ENCODE data around the gene KRTAP9-1.

KRTAP9-1 gene

DNA sequence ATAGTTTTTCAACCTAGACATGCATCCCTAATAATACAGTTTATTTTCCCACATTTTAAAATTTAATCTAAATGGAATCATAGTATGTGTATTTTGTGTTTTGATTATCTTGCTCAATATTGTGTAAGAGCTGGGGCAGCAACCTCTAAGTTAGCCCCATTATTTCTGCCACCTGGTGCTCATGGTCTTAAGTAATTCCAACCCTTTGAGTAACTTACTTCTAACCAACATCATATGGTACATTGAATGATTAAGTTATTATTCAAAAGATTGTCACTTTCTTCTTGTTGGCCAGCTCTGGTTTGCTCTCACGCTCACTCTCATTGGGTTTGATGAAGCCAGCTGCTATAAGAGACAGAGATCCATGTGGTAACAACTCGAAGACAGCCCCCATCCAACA lies 17.8 kb upstream of the KRTAP9-1 start:
- no CpG with 5 or more reads among the region's 2 CpGs for WGBS (ENCODE audit: extremely low coverage, insufficient coverage, insufficient read length)
- no peaks in the 10 kb centered on the region for H3K9me3 ChIP-seq (ENCODE audit: insufficient read depth, low read depth, low read length)

DNA sequence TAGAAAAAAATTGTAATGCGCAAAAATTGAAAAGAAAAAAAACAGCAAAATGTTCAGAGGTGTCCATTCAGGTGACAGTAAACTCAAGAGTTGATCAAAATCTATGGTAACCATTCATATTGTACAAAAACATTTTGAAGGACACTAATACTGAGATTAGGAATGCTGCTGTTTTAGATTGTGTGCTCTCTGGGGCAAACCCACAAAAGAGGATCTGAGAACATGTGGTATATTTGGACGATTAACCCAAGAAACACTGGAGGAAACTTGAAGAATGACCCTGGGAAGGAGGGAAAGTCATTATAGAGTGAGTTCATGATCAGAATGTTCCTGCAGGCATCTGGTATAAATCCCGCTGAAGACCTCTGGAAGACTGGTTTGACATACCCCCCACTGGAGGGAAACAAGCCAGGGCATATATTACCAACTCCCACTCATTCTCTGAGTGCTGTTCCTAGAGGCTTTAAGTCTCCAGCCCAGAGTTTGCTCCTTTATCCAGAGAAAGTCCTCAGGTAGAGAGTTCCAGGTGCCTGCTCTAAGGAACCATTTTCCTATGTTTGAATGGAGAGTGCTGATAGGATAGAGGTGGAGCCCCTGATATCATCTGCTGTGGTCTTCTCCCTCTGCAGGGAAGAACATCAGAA lies 12.8 kb upstream of the KRTAP9-1 start:
- H3K23ac ChIP-seq (ENCODE audit: low read length), result no peak overlapping the region
- H2BK5ac ChIP-seq (ENCODE audit: low read depth, low read length, poor library complexity), result no peak overlapping the region
- no peak overlapping the region for H3K27ac ChIP-seq (ENCODE audit: low read depth, low read length)
- no peak overlapping the region for H3K18ac ChIP-seq (ENCODE audit: low read length)
- DNase-seq, result no peak
- no peaks in the 10 kb centered on the region for H3K27me3 ChIP-seq (ENCODE audit: insufficient read depth, low read length)
- H3K9ac ChIP-seq (ENCODE audit: low read length), result no peak overlapping the region
- H3K4ac ChIP-seq (ENCODE audit: low read depth, low read length), result no peak overlapping the region
- no CpG with 5 or more reads among the region's 3 CpGs for WGBS (ENCODE audit: extremely low coverage, insufficient coverage, insufficient read length)
- H4K12ac ChIP-seq (ENCODE audit: low read depth, low read length), result no peak overlapping the region
- H3K79me2 ChIP-seq (ENCODE audit: control insufficient read depth, insufficient read depth, low read length, poor library complexity), result no peaks in the 10 kb centered on the region
- no peak overlapping the region for H2BK12ac ChIP-seq (ENCODE audit: low read length)
- no peak overlapping the region for H3K4me2 ChIP-seq (ENCODE audit: low read length)
- no peak overlapping the region for H3K14ac ChIP-seq (ENCODE audit: low read length)
- no peaks in the 10 kb centered on the region for H3K36me3 ChIP-seq (ENCODE audit: control insufficient read depth in 1 of 2, insufficient read depth in 2 of 2, low read length in 2 of 2)
- no peak overlapping the region for H3K4me3 ChIP-seq (ENCODE audit: low read depth, low read length)
- H4K91ac ChIP-seq (ENCODE audit: low read depth, low read length), result no peak overlapping the region
- H2AK5ac ChIP-seq (ENCODE audit: low read length), result no peak overlapping the region
- no peak overlapping the region for H2AFZ ChIP-seq (ENCODE audit: insufficient read depth, low read length, poor library complexity)
- H3K79me1 ChIP-seq (ENCODE audit: low read length), result no peaks in the 10 kb centered on the region
- H3K4me1 ChIP-seq (ENCODE audit: control insufficient read depth in 1 of 2, insufficient read depth in 2 of 2, low read length in 2 of 2), result no peaks in the 10 kb centered on the region
- no peak overlapping the region for H4K8ac ChIP-seq (ENCODE audit: low read depth, low read length)
- H3K9me3 ChIP-seq (ENCODE audit: insufficient read depth, low read depth, low read length), result no peaks in the 10 kb centered on the region
- H2BK120ac ChIP-seq (ENCODE audit: insufficient read depth, low read length, poor library complexity), result no peak overlapping the region

More for the DNA sequence above, 17.8 kb upstream of the KRTAP9-1 start:
- H3K4me1 ChIP-seq (ENCODE audit: control insufficient read depth in 1 of 2, insufficient read depth in 2 of 2, low read length in 2 of 2), result no peaks in the 10 kb centered on the region
- no peak overlapping the region for H2AFZ ChIP-seq (ENCODE audit: insufficient read depth, low read length, poor library complexity)
- H2BK5ac ChIP-seq (ENCODE audit: low read depth, low read length, poor library complexity), result no peak overlapping the region
- no peak for DNase-seq
- H3K9ac ChIP-seq (ENCODE audit: low read length), result no peak overlapping the region
- H4K12ac ChIP-seq (ENCODE audit: low read depth, low read length), result no peak overlapping the region
- no peak overlapping the region for H3K23ac ChIP-seq (ENCODE audit: low read length)
- H3K27me3 ChIP-seq (ENCODE audit: insufficient read depth, low read length), result no peaks in the 10 kb centered on the region
- H2BK120ac ChIP-seq (ENCODE audit: insufficient read depth, low read length, poor library complexity), result no peak overlapping the region
- H3K27ac ChIP-seq (ENCODE audit: low read depth, low read length), result no peak overlapping the region
- no peaks in the 10 kb centered on the region for H3K36me3 ChIP-seq (ENCODE audit: control insufficient read depth in 1 of 2, insufficient read depth in 2 of 2, low read length in 2 of 2)
- no peak overlapping the region for H2BK12ac ChIP-seq (ENCODE audit: low read length)
- no peak overlapping the region for H2AK5ac ChIP-seq (ENCODE audit: low read length)
- no peaks in the 10 kb centered on the region for H3K79me2 ChIP-seq (ENCODE audit: control insufficient read depth, insufficient read depth, low read length, poor library complexity)
- no peak overlapping the region for H3K18ac ChIP-seq (ENCODE audit: low read length)
- no peak overlapping the region for H3K4me2 ChIP-seq (ENCODE audit: low read length)
- no peak overlapping the region for H3K14ac ChIP-seq (ENCODE audit: low read length)
- no peaks in the 10 kb centered on the region for H3K79me1 ChIP-seq (ENCODE audit: low read length)
- no peak overlapping the region for H3K4ac ChIP-seq (ENCODE audit: low read depth, low read length)
- no peak overlapping the region for H4K8ac ChIP-seq (ENCODE audit: low read depth, low read length)
- no peak overlapping the region for H3K4me3 ChIP-seq (ENCODE audit: low read depth, low read length)
- H4K91ac ChIP-seq (ENCODE audit: low read depth, low read length), result no peak overlapping the region

DNA sequence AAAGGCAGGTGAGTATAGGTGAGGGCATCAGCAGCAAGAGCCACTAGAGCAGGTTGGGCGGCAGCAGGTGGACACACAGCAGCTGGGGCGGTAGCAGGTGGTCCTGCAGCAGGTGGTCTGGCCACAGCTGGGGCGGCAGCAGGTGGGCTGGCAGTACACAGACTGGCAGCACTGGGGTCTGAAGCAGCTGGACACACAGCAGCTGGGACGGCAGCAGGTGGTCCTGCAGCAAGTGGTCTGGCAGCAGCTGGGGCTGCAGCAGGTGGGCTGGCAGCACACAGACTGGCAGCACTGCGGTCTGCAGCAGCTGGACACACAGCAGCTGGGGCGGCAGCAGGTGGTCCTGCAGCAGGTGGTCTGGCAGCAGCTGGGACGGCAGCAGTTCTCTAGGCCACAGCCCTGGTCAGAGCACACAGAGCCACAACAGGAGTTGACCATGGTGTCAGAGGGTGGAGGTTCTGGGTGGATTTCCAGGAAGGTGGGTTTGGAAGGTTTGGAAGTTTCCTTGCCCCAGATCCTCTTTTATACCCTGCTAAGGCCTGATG lies 11.9 kb upstream of the KRTAP9-1 start, which contains the start of gene KRTAP4-2:
Gene KRTAP4-2, minus strand, starts transcription at position 495 of the 545 bp plus-strand sequence. Its CDS starts 57 bp downstream, at position 438.
- Histone ChIP-seq H3K4me3 (ENCODE audit: low read depth, low read length) (no peak within 1 kb of the TSS), H2AFZ (ENCODE audit: insufficient read depth, low read length, poor library complexity) (no peak within 1 kb of the TSS), H3K4ac (ENCODE audit: low read depth, low read length) (no peak within 1 kb of the TSS), H3K4me1 (ENCODE audit: control insufficient read depth in 1 of 2, insufficient read depth in 2 of 2, low read length in 2 of 2) (no peaks in the 10 kb centered on the region), H3K18ac (ENCODE audit: low read length) (no peak within 1 kb of the TSS), H4K8ac (ENCODE audit: low read depth, low read length) (no peak within 1 kb of the TSS), H3K4me2 (ENCODE audit: low read length) (no peak within 1 kb of the TSS), H2AK5ac (ENCODE audit: low read length) (no peak within 1 kb of the TSS), H2BK5ac (ENCODE audit: low read depth, low read length, poor library complexity) (no peak within 1 kb of the TSS), H3K27ac (ENCODE audit: low read depth, low read length) (no peak within 1 kb of the TSS), H3K9me3 (ENCODE audit: insufficient read depth, low read depth, low read length) (no peaks in the 10 kb centered on the region), H3K27me3 (ENCODE audit: insufficient read depth, low read length) (no peaks in the 10 kb centered on the region), H3K36me3 (ENCODE audit: control insufficient read depth in 1 of 2, insufficient read depth in 2 of 2, low read length in 2 of 2) (no peaks in the 10 kb centered on the region), H3K9ac (ENCODE audit: low read length) (no peak within 1 kb of the TSS), H4K91ac (ENCODE audit: low read depth, low read length) (no peak within 1 kb of the TSS), H3K14ac (ENCODE audit: low read length) (no peak within 1 kb of the TSS), H2BK120ac (ENCODE audit: insufficient read depth, low read length, poor library complexity) (no peak within 1 kb of the TSS), H3K23ac (ENCODE audit: low read length) (no peak within 1 kb of the TSS), H3K79me2 (ENCODE audit: control insufficient read depth, insufficient read depth, low read length, poor library complexity) (no peaks in the 10 kb centered on the region), H2BK12ac (ENCODE audit: low read length) (no peak within 1 kb of the TSS), H3K79me1 (ENCODE audit: low read length) (no peaks in the 10 kb centered on the region), H4K12ac (ENCODE audit: low read depth, low read length) (no peak within 1 kb of the TSS)
- DNase-seq, result no peak
- no CpG with 5 or more reads among the region's 7 CpGs for WGBS (ENCODE audit: extremely low coverage, insufficient coverage, insufficient read length)

DNA sequence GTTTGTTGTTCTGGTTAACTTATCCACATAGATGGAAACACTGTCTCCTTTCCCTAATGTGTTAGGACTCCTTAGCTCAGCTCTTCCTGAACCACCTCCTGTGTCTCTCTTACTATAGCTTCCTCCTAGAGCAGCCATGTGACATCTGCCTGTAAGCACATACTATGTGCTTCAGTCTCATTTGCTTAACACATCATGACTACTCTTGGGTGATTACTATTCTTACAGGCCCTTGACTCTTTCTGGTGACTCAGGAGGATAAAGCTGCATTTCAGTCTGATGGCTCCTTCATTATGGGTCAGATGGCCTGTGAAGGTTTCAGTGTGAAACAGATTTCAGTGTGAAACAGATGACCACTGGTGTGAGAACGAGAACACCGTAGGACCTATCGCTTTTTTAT lies 11.3 kb upstream of the KRTAP9-1 start:
- Histone ChIP-seq H2AK5ac (ENCODE audit: low read length) (no peak overlapping the region), H2BK5ac (ENCODE audit: low read depth, low read length, poor library complexity) (no peak overlapping the region), H2BK12ac (ENCODE audit: low read length) (no peak overlapping the region), H4K12ac (ENCODE audit: low read depth, low read length) (no peak overlapping the region), H3K4me1 (ENCODE audit: control insufficient read depth in 1 of 2, insufficient read depth in 2 of 2, low read length in 2 of 2) (no peaks in the 10 kb centered on the region), H3K4ac (ENCODE audit: low read depth, low read length) (no peak overlapping the region), H3K4me2 (ENCODE audit: low read length) (no peak overlapping the region), H3K14ac (ENCODE audit: low read length) (no peak overlapping the region), H3K79me1 (ENCODE audit: low read length) (no peaks in the 10 kb centered on the region), H3K36me3 (ENCODE audit: control insufficient read depth in 1 of 2, insufficient read depth in 2 of 2, low read length in 2 of 2) (no peaks in the 10 kb centered on the region), H3K4me3 (ENCODE audit: low read depth, low read length) (no peak overlapping the region), H3K18ac (ENCODE audit: low read length) (no peak overlapping the region), H3K27ac (ENCODE audit: low read depth, low read length) (no peak overlapping the region), H2BK120ac (ENCODE audit: insufficient read depth, low read length, poor library complexity) (no peak overlapping the region), H3K9me3 (ENCODE audit: insufficient read depth, low read depth, low read length) (no peaks in the 10 kb centered on the region), H2AFZ (ENCODE audit: insufficient read depth, low read length, poor library complexity) (no peak overlapping the region), H4K91ac (ENCODE audit: low read depth, low read length) (no peak overlapping the region), H3K79me2 (ENCODE audit: control insufficient read depth, insufficient read depth, low read length, poor library complexity) (no peaks in the 10 kb centered on the region), H4K8ac (ENCODE audit: low read depth, low read length) (no peak overlapping the region), H3K9ac (ENCODE audit: low read length) (no peak overlapping the region), H3K27me3 (ENCODE audit: insufficient read depth, low read length) (no peaks in the 10 kb centered on the region), H3K23ac (ENCODE audit: low read length) (no peak overlapping the region)
- WGBS (ENCODE audit: extremely low coverage, insufficient coverage, insufficient read length), result no CpG with 5 or more reads among the region's 3 CpGs
- DNase-seq, result no peak
